ENCODE measurements around the gene YLPM1.
A peak's percentile ranks its signal among the peaks of the same experiment; 100 is the strongest.
"Not testable (repeated sequence)": the region's sequence is repeated elsewhere in the genome, so short reads cannot be mapped to it uniquely, and the experiment has no call there.

The YLPM1 gene

GRCh38 chr14:74747237-74747636 lies 15.9 kb upstream of the YLPM1 start:
- Histone ChIP-seq H3K4me1 (ENCODE audit: control insufficient read depth, insufficient read depth, low read length, poor library complexity, severe bottlenecking) (no peaks in the 10 kb centered on the region), H3K4me3 (ENCODE audit: extremely low read depth, insufficient read depth, low read length, poor library complexity, severe bottlenecking) (no peak overlapping the region), H3K27ac (ENCODE audit: low read depth, low read length, severe bottlenecking) (no peak overlapping the region), H3K36me3 (ENCODE audit: control insufficient read depth, insufficient read depth, low read length) (no peaks in the 10 kb centered on the region), H3K9me3 (ENCODE audit: control insufficient read depth, low read length) (no peaks in the 10 kb centered on the region)
- 80 to 100% methylated on average over 1 of the region's 2 CpGs for WGBS, 2 experiments (ENCODE audit: insufficient coverage in 2 of 2)

- no peaks in the 10 kb centered on the region for H3K36me3 ChIP-seq (ENCODE audit: control insufficient read depth, insufficient read depth, low read length)
- no peak overlapping the region for H3K27ac ChIP-seq (ENCODE audit: low read depth, low read length, severe bottlenecking)
- WGBS, 2 experiments (ENCODE audit: insufficient coverage in 2 of 2), result 75 to 100% methylated on average over 1 of the region's 2 CpGs
- no peaks in the 10 kb centered on the region for H3K4me1 ChIP-seq (ENCODE audit: control insufficient read depth, insufficient read depth, low read length, poor library complexity, severe bottlenecking)
- no peaks in the 10 kb centered on the region for H3K9me3 ChIP-seq (ENCODE audit: control insufficient read depth, low read length)
- H3K4me3 ChIP-seq (ENCODE audit: extremely low read depth, insufficient read depth, low read length, poor library complexity, severe bottlenecking), result no peak overlapping the region
Observed at GRCh38 chr14:74754157-74754556, 9.0 kb upstream of the YLPM1 start.

- no peaks in the 10 kb centered on the region for H3K4me1 ChIP-seq (ENCODE audit: control insufficient read depth, insufficient read depth, low read length, poor library complexity, severe bottlenecking)
- H3K9me3 ChIP-seq (ENCODE audit: control insufficient read depth, low read length), result no peaks in the 10 kb centered on the region
- no peak overlapping the region for H3K4me3 ChIP-seq (ENCODE audit: extremely low read depth, insufficient read depth, low read length, poor library complexity, severe bottlenecking)
- no peak overlapping the region for H3K27ac ChIP-seq (ENCODE audit: low read depth, low read length, severe bottlenecking)
- WGBS, 2 experiments (ENCODE audit: insufficient coverage in 2 of 2), result 86 to 88% methylated on average over 6 to 7 of the region's 7 CpGs
- no peaks in the 10 kb centered on the region for H3K36me3 ChIP-seq (ENCODE audit: control insufficient read depth, insufficient read depth, low read length)
Observed at GRCh38 chr14:74754899-74755298, 8.2 kb upstream of the YLPM1 start.

GRCh38 chr14:74756326-74756725 lies 6.8 kb upstream of the YLPM1 start:
- H3K4me1 ChIP-seq (ENCODE audit: control insufficient read depth, insufficient read depth, low read length, poor library complexity, severe bottlenecking), result no peaks in the 10 kb centered on the region
- H3K9me3 ChIP-seq (ENCODE audit: control insufficient read depth, low read length), result no peaks in the 10 kb centered on the region
- no peak overlapping the region for H3K4me3 ChIP-seq (ENCODE audit: extremely low read depth, insufficient read depth, low read length, poor library complexity, severe bottlenecking)
- no peaks in the 10 kb centered on the region for H3K36me3 ChIP-seq (ENCODE audit: control insufficient read depth, insufficient read depth, low read length)
- no peak overlapping the region for H3K27ac ChIP-seq (ENCODE audit: low read depth, low read length, severe bottlenecking)
- 83% methylated on average over 1 of the region's 1 CpG; no CpG with 5 or more reads in 1 of the 2 experiments for WGBS, 2 experiments (ENCODE audit: insufficient coverage in 2 of 2)

- H3K4me3 ChIP-seq (ENCODE audit: extremely low read depth, insufficient read depth, low read length, poor library complexity, severe bottlenecking); H3K36me3 ChIP-seq (ENCODE audit: control insufficient read depth, insufficient read depth, low read length); H3K27ac ChIP-seq (ENCODE audit: low read depth, low read length, severe bottlenecking); H3K9me3 ChIP-seq (ENCODE audit: control insufficient read depth, low read length); H3K4me1 ChIP-seq (ENCODE audit: control insufficient read depth, insufficient read depth, low read length, poor library complexity, severe bottlenecking): not testable (repeated sequence)
- WGBS, 2 experiments (ENCODE audit: insufficient coverage in 2 of 2), result 95 to 100% methylated on average over 3 to 4 of the region's 5 CpGs
Observed at GRCh38 chr14:74758505-74758904, 4.6 kb upstream of the YLPM1 start.

- Histone ChIP-seq H3K4me3 (ENCODE audit: extremely low read depth, insufficient read depth, low read length, poor library complexity, severe bottlenecking) (peak overlapping the region; percentile 94), H3K4me1 (ENCODE audit: control insufficient read depth, insufficient read depth, low read length, poor library complexity, severe bottlenecking) (peaks cover 11% of the 10 kb centered on the region), H3K9me3 (ENCODE audit: control insufficient read depth, low read length) (no peaks in the 10 kb centered on the region), H3K27ac (ENCODE audit: low read depth, low read length, severe bottlenecking) (peak overlapping the region; percentile 88), H3K36me3 (ENCODE audit: control insufficient read depth, insufficient read depth, low read length) (peaks cover 28% of the 10 kb centered on the region)
- 1 to 3% methylated on average over 12 to 14 of the region's 19 CpGs for WGBS, 2 experiments (ENCODE audit: insufficient coverage in 2 of 2)
Observed at GRCh38 chr14:74763803-74764531, 851 bp downstream of the YLPM1 start.

GRCh38 chr14:74765721-74766120 lies 2.6 kb downstream of the YLPM1 start:
- H3K9me3 ChIP-seq (ENCODE audit: control insufficient read depth, low read length), result no peaks in the 10 kb centered on the region
- peaks cover 11% of the 10 kb centered on the region for H3K4me1 ChIP-seq (ENCODE audit: control insufficient read depth, insufficient read depth, low read length, poor library complexity, severe bottlenecking)
- H3K27ac ChIP-seq (ENCODE audit: low read depth, low read length, severe bottlenecking), result no peak overlapping the region
- peak overlapping the region; percentile 94 for H3K4me3 ChIP-seq (ENCODE audit: extremely low read depth, insufficient read depth, low read length, poor library complexity, severe bottlenecking)
- peaks cover 28% of the 10 kb centered on the region for H3K36me3 ChIP-seq (ENCODE audit: control insufficient read depth, insufficient read depth, low read length)

- Histone ChIP-seq H3K4me3 (ENCODE audit: extremely low read depth, insufficient read depth, low read length, poor library complexity, severe bottlenecking) (no peak overlapping the region), H3K36me3 (ENCODE audit: control insufficient read depth, insufficient read depth, low read length) (peaks cover 49% of the 10 kb centered on the region), H3K9me3 (ENCODE audit: control insufficient read depth, low read length) (no peaks in the 10 kb centered on the region), H3K4me1 (ENCODE audit: control insufficient read depth, insufficient read depth, low read length, poor library complexity, severe bottlenecking) (peaks cover under 1% of the 10 kb centered on the region), H3K27ac (ENCODE audit: low read depth, low read length, severe bottlenecking) (no peak overlapping the region)
- WGBS, 2 experiments (ENCODE audit: insufficient coverage in 2 of 2), result 86 to 88% methylated on average over 5 of the region's 5 CpGs
Observed at GRCh38 chr14:74771399-74771798, 8.3 kb downstream of the YLPM1 start.

GRCh38 chr14:74784634-74785033 lies 21.5 kb downstream of the YLPM1 start:
- H3K27ac ChIP-seq (ENCODE audit: low read depth, low read length, severe bottlenecking), result no peak overlapping the region
- no peaks in the 10 kb centered on the region for H3K4me1 ChIP-seq (ENCODE audit: control insufficient read depth, insufficient read depth, low read length, poor library complexity, severe bottlenecking)
- no peak overlapping the region for H3K4me3 ChIP-seq (ENCODE audit: extremely low read depth, insufficient read depth, low read length, poor library complexity, severe bottlenecking)
- peaks cover 80% of the 10 kb centered on the region for H3K36me3 ChIP-seq (ENCODE audit: control insufficient read depth, insufficient read depth, low read length)
- H3K9me3 ChIP-seq (ENCODE audit: control insufficient read depth, low read length), result no peaks in the 10 kb centered on the region

GRCh38 chr14:74785056-74785613 lies 22.0 kb downstream of the YLPM1 start:
- Histone ChIP-seq H3K4me3 (ENCODE audit: extremely low read depth, insufficient read depth, low read length, poor library complexity, severe bottlenecking) (no peak overlapping the region), H3K27ac (ENCODE audit: low read depth, low read length, severe bottlenecking) (no peak overlapping the region), H3K9me3 (ENCODE audit: control insufficient read depth, low read length) (no peaks in the 10 kb centered on the region), H3K36me3 (ENCODE audit: control insufficient read depth, insufficient read depth, low read length) (peaks cover 75% of the 10 kb centered on the region), H3K4me1 (ENCODE audit: control insufficient read depth, insufficient read depth, low read length, poor library complexity, severe bottlenecking) (no peaks in the 10 kb centered on the region)
- WGBS, 2 experiments (ENCODE audit: insufficient coverage in 2 of 2), result no CpG with 5 or more reads among the region's 1 CpG

- Histone ChIP-seq H3K9me3 (ENCODE audit: control insufficient read depth, low read length) (no peaks in the 10 kb centered on the region), H3K36me3 (ENCODE audit: control insufficient read depth, insufficient read depth, low read length) (peaks cover 67% of the 10 kb centered on the region), H3K4me3 (ENCODE audit: extremely low read depth, insufficient read depth, low read length, poor library complexity, severe bottlenecking) (no peak overlapping the region), H3K27ac (ENCODE audit: low read depth, low read length, severe bottlenecking) (no peak overlapping the region), H3K4me1 (ENCODE audit: control insufficient read depth, insufficient read depth, low read length, poor library complexity, severe bottlenecking) (peaks cover under 1% of the 10 kb centered on the region)
- 91 to 92% methylated on average over 1 to 2 of the region's 2 CpGs for WGBS, 2 experiments (ENCODE audit: insufficient coverage in 2 of 2)
Observed at GRCh38 chr14:74786796-74787315, 23.7 kb downstream of the YLPM1 start.
